HL-60 (cell line): ENCODE data around the gene TLK2.

ENCODE experiments used
- DNase-seq, 2 experiments: peaks; one replicate each; pipeline ENCODE4 v3.0.0-alpha.2; 2010 to 2020; ENCODE audit warnings: low read depth in 1 of 2, low spot score in 1 of 2
- H3K27ac ChIP-seq: fragments of 250-450 bp; sonication (Bioruptor Pico); replicated peaks from 2 replicates; pipeline ENCODE4 v1.5.1; 2020; ENCODE audit warnings: mild to moderate bottlenecking, moderate library complexity
- H3K27me3 ChIP-seq: fragments of 250-450 bp; sonication (Bioruptor Pico); 2 replicates; pipeline ENCODE4 v1.5.1; 2021; ENCODE audit warnings: mild to moderate bottlenecking, moderate library complexity; ENCODE audit not compliant: insufficient read depth, poor library complexity, severe bottlenecking
- H3K4me3 ChIP-seq: replicated peaks from 2 replicates; pipeline ENCODE4 v1.5.1; 2011; ENCODE audit warnings: mild to moderate bottlenecking, control low read depth, low read length; ENCODE audit not compliant: insufficient read depth
- CTCF ChIP-seq: IDR thresholded peaks from one replicate; pipeline ENCODE4 v1.5.1; 2011; ENCODE audit warnings: low read length, control low read depth, inconsistent platforms; ENCODE audit not compliant: insufficient read depth
- GABPA ChIP-seq: IDR thresholded peaks from 2 replicates; pipeline ENCODE4 v1.6.1; 2012; ENCODE audit warnings: low read depth
- POLR2AphosphoS5 ChIP-seq: IDR thresholded peaks from 2 replicates; pipeline ENCODE4 v1.6.1; 2012; ENCODE audit warnings: low read depth
- REST ChIP-seq: IDR thresholded peaks from 2 replicates; pipeline ENCODE4 v1.6.1; 2012; ENCODE audit warnings: low read depth; ENCODE audit not compliant: insufficient replicate concordance
- SPI1 ChIP-seq: IDR thresholded peaks from 2 replicates; pipeline ENCODE4 v1.6.1; 2012; ENCODE audit warnings: low read depth, mild to moderate bottlenecking, borderline replicate concordance

Gene TLK2

GRCh38 chr17:62572888-62573401, 94.3 kb downstream of the TLK2 start:
- DNase-seq = no peak
- H3K4me3 ChIP-seq = no peak overlapping the region
- no peak overlapping the region for H3K27ac ChIP-seq
- H3K27me3 ChIP-seq = no peaks in the 10 kb centered on the region
- TF ChIP-seq CTCF (no peak), SPI1 (no peak), GABPA (no peak)

GRCh38 chr17:62573480-62574117, 95.0 kb downstream of the TLK2 start:
- Histone ChIP-seq H3K4me3 (no peak overlapping the region), H3K27ac (no peak overlapping the region), H3K27me3 (no peaks in the 10 kb centered on the region)
- no peak for TF ChIP-seq CTCF
- TF ChIP-seq SPI1 = no peak
- no peak for TF ChIP-seq GABPA
- TF ChIP-seq REST = no peak
- no peak for TF ChIP-seq POLR2AphosphoS5
- DNase-seq = no peak

GRCh38 chr17:62576382-62576781, 97.8 kb downstream of the TLK2 start:
- DNase-seq = no peak
- H3K27me3 ChIP-seq = no peaks in the 10 kb centered on the region
- no peak overlapping the region for H3K4me3 ChIP-seq
- no peak for TF ChIP-seq GABPA
- no peak for TF ChIP-seq POLR2AphosphoS5
- no peak for TF ChIP-seq CTCF
- no peak for TF ChIP-seq REST
- no peak for TF ChIP-seq SPI1
- no peak overlapping the region for H3K27ac ChIP-seq
